Medulla oblongata (tissue), 1 donor: ENCODE data around the gene RAB1B.
A peak's percentile ranks its signal among the peaks of the same experiment; 100 is the strongest.
"Not testable (repeated sequence)": the region's sequence is repeated elsewhere in the genome, so short reads cannot be mapped to it uniquely, and the experiment has no call there.

ENCODE experiments used
- DNase-seq: peaks from one replicate; pipeline ENCODE4 v3.0.0-alpha.2; 2015; ENCODE audit errors: extremely low spot score

The RAB1B gene

GRCh38 chr11:66239998-66240780 is 28.2 kb upstream of the RAB1B start:
- no peak for DNase-seq

- DNase-seq, result no peak
These were observed 27.7 kb upstream of the RAB1B start for GRCh38 chr11:66240781-66241136.

GRCh38 chr11:66242095-66242765 is 26.2 kb upstream of the RAB1B start:
- DNase-seq, result no peak

GRCh38 chr11:66243782-66244535 is 24.5 kb upstream of the RAB1B start:
- no peak for DNase-seq

- no peak for DNase-seq
These were observed 21.1 kb upstream of the RAB1B start for GRCh38 chr11:66247295-66247694.

GRCh38 chr11:66247801-66248200 is 20.6 kb upstream of the RAB1B start:
- no peak for DNase-seq

GRCh38 chr11:66248903-66249302 is 19.5 kb upstream of the RAB1B start:
- no peak for DNase-seq

GRCh38 chr11:66251809-66252208 is 16.6 kb upstream of the RAB1B start:
- DNase-seq, result no peak

- not testable (repeated sequence) for DNase-seq
These were observed 15.4 kb upstream of the RAB1B start for GRCh38 chr11:66253081-66253480.

GRCh38 chr11:66258473-66258893 is 10.0 kb upstream of the RAB1B start:
- DNase-seq, result no peak

GRCh38 chr11:66259225-66259624 is 9.2 kb upstream of the RAB1B start:
- DNase-seq, result no peak

- DNase-seq, result no peak
These were observed 8.5 kb upstream of the RAB1B start for GRCh38 chr11:66259956-66260355.

GRCh38 chr11:66261578-66261977 is 6.9 kb upstream of the RAB1B start:
- no peak for DNase-seq

GRCh38 chr11:66262191-66262590 is 6.2 kb upstream of the RAB1B start:
- DNase-seq, result no peak

GRCh38 chr11:66262696-66263095 is 5.7 kb upstream of the RAB1B start:
- no peak for DNase-seq

- DNase-seq, result no peak
These were observed 5.2 kb upstream of the RAB1B start for GRCh38 chr11:66263231-66263630.

GRCh38 chr11:66263785-66264184 is 4.7 kb upstream of the RAB1B start:
- DNase-seq, result no peak

- DNase-seq, result no peak
These were observed 4.1 kb upstream of the RAB1B start for GRCh38 chr11:66264383-66264782.

GRCh38 chr11:66264914-66265313 is 3.5 kb upstream of the RAB1B start:
- DNase-seq, result no peak

GRCh38 chr11:66265531-66266377 is 2.7 kb upstream of the RAB1B start:
- no peak for DNase-seq

- peak; percentile 9 for DNase-seq
These were observed 1.9 kb upstream of the RAB1B start for GRCh38 chr11:66266378-66267038.
